ENCODE data around the gene ABCC11. TPM values are rescaled to one million over a fixed set of nuclear protein-coding genes. Genes with fewer than 3 reads are reported as not detected.

Gene ABCC11
- total RNA-seq, 2 experiments from 2014 or later = 0.19 TPM; not detected in 1

- H3K4me3 Mint-ChIP-seq = no peak overlapping the region
- no peak for DNase-seq
- H3K4me1 Mint-ChIP-seq = no peaks in the 10 kb centered on the region
- peaks cover 14% of the 10 kb centered on the region for H3K27me3 Mint-ChIP-seq
- ATAC-seq = no peak
- no peaks in the 10 kb centered on the region for H3K36me3 Mint-ChIP-seq
- H3K9me3 Mint-ChIP-seq (ENCODE audit: low read depth) = no peaks in the 10 kb centered on the region
- CTCF ChIA-PET = no interaction called here
- H3K27ac Mint-ChIP-seq = no peak overlapping the region
Observed at GRCh38 chr16:48210747-48211146, 36.6 kb downstream of the ABCC11 start.

- Mint-ChIP-seq H3K27ac (no peak overlapping the region), H3K4me3 (no peak overlapping the region), H3K27me3 (peaks cover 21% of the 10 kb centered on the region), H3K9me3 (ENCODE audit: low read depth) (no peaks in the 10 kb centered on the region), H3K4me1 (no peaks in the 10 kb centered on the region), H3K36me3 (no peaks in the 10 kb centered on the region)
- no peak for ATAC-seq
- CTCF ChIA-PET = interaction anchor here (1.4 kb wide), 1 partner anchor 26 kb away, joined by 3 read pairs; no protein-coding TSS in a partner anchor
- no peak for DNase-seq
Observed at GRCh38 chr16:48206594-48207242, 40.6 kb downstream of the ABCC11 start.

GRCh38 chr16:48204825-48205151, 42.6 kb downstream of the ABCC11 start:
- H3K36me3 Mint-ChIP-seq = no peaks in the 10 kb centered on the region
- no peaks in the 10 kb centered on the region for H3K4me1 Mint-ChIP-seq
- H3K9me3 Mint-ChIP-seq (ENCODE audit: low read depth) = no peaks in the 10 kb centered on the region
- CTCF ChIA-PET = no interaction called here
- no peak overlapping the region for H3K27ac Mint-ChIP-seq
- ATAC-seq (no peak), DNase-seq (no peak)
- no peak overlapping the region for H3K4me3 Mint-ChIP-seq
- peaks cover 28% of the 10 kb centered on the region for H3K27me3 Mint-ChIP-seq

- no peak for ATAC-seq
- H3K36me3 Mint-ChIP-seq = no peaks in the 10 kb centered on the region
- CTCF ChIA-PET = no interaction called here
- H3K4me3 Mint-ChIP-seq = no peak overlapping the region
- no peaks in the 10 kb centered on the region for H3K9me3 Mint-ChIP-seq (ENCODE audit: low read depth)
- no peak for DNase-seq
- peaks cover 28% of the 10 kb centered on the region for H3K27me3 Mint-ChIP-seq
- no peak overlapping the region for H3K27ac Mint-ChIP-seq
- no peaks in the 10 kb centered on the region for H3K4me1 Mint-ChIP-seq
Observed at GRCh38 chr16:48203974-48204824, 43.1 kb downstream of the ABCC11 start.

- Mint-ChIP-seq H3K4me1 (no peaks in the 10 kb centered on the region), H3K36me3 (no peaks in the 10 kb centered on the region), H3K27ac (no peak overlapping the region), H3K4me3 (no peak overlapping the region), H3K9me3 (ENCODE audit: low read depth) (no peaks in the 10 kb centered on the region), H3K27me3 (peaks cover 27% of the 10 kb centered on the region)
- CTCF ChIA-PET = no interaction called here
- DNase-seq (no peak), ATAC-seq (no peak)
Observed at GRCh38 chr16:48201515-48202201, 45.7 kb downstream of the ABCC11 start.

GRCh38 chr16:48197294-48197693, 50.0 kb downstream of the ABCC11 start:
- Mint-ChIP-seq H3K27me3 (peaks cover 21% of the 10 kb centered on the region), H3K4me1 (no peaks in the 10 kb centered on the region), H3K9me3 (ENCODE audit: low read depth) (no peaks in the 10 kb centered on the region), H3K4me3 (no peak overlapping the region), H3K27ac (no peak overlapping the region), H3K36me3 (no peaks in the 10 kb centered on the region)
- CTCF ChIA-PET = no interaction called here
- no peak for DNase-seq
- ATAC-seq = no peak

GRCh38 chr16:48194828-48195556, 52.3 kb downstream of the ABCC11 start:
- no peak for DNase-seq
- H3K9me3 Mint-ChIP-seq (ENCODE audit: low read depth) = no peaks in the 10 kb centered on the region
- CTCF ChIA-PET = no interaction called here

GRCh38 chr16:48193846-48194245, 53.5 kb downstream of the ABCC11 start:
- Mint-ChIP-seq H3K36me3 (no peaks in the 10 kb centered on the region), H3K4me3 (no peak overlapping the region), H3K27ac (no peak overlapping the region), H3K27me3 (peaks cover 8% of the 10 kb centered on the region), H3K9me3 (ENCODE audit: low read depth) (no peaks in the 10 kb centered on the region), H3K4me1 (peaks cover 8% of the 10 kb centered on the region)
- CTCF ChIA-PET = no interaction called here
- DNase-seq = no peak
- ATAC-seq = no peak

More at GRCh38 chr16:48194828-48195556, 52.3 kb downstream of the ABCC11 start:
- no peak for ATAC-seq
- Mint-ChIP-seq H3K4me3 (no peak overlapping the region), H3K36me3 (no peaks in the 10 kb centered on the region), H3K27me3 (peaks cover 11% of the 10 kb centered on the region), H3K4me1 (peaks cover under 1% of the 10 kb centered on the region), H3K27ac (no peak overlapping the region)

GRCh38 chr16:48188449-48189102, 58.8 kb downstream of the ABCC11 start:
- ATAC-seq (peak; percentile 27), DNase-seq (no peak)
- no peaks in the 10 kb centered on the region for H3K9me3 Mint-ChIP-seq (ENCODE audit: low read depth)
- H3K27me3 Mint-ChIP-seq = peaks cover 7% of the 10 kb centered on the region
- H3K27ac Mint-ChIP-seq = peak overlapping the region; percentile 52
- H3K4me3 Mint-ChIP-seq = no peak overlapping the region
- H3K4me1 Mint-ChIP-seq = peaks cover 18% of the 10 kb centered on the region
- H3K36me3 Mint-ChIP-seq = no peaks in the 10 kb centered on the region
- CTCF ChIA-PET = interaction anchor here (1.6 to 2.9 kb wide), 3 partner anchors 15 to 433 kb away, joined by 3 to 8 read pairs (median 4); no protein-coding TSS in a partner anchor

- H3K9me3 Mint-ChIP-seq (ENCODE audit: low read depth) = no peaks in the 10 kb centered on the region
- no peak overlapping the region for H3K4me3 Mint-ChIP-seq
- no peak overlapping the region for H3K27ac Mint-ChIP-seq
- peaks cover 7% of the 10 kb centered on the region for H3K27me3 Mint-ChIP-seq
- peaks cover 18% of the 10 kb centered on the region for H3K4me1 Mint-ChIP-seq
- DNase-seq = no peak
- ATAC-seq = no peak
- H3K36me3 Mint-ChIP-seq = no peaks in the 10 kb centered on the region
- CTCF ChIA-PET = interaction anchor here (1.6 to 2.9 kb wide), 3 partner anchors 14 to 434 kb away, joined by 3 to 8 read pairs (median 4); no protein-coding TSS in a partner anchor
Observed at GRCh38 chr16:48187779-48188178, 59.6 kb downstream of the ABCC11 start.

GRCh38 chr16:48184681-48185080, 62.7 kb downstream of the ABCC11 start:
- Mint-ChIP-seq H3K27me3 (peaks cover 7% of the 10 kb centered on the region), H3K4me3 (no peak overlapping the region), H3K4me1 (peaks cover 15% of the 10 kb centered on the region), H3K36me3 (no peaks in the 10 kb centered on the region), H3K27ac (no peak overlapping the region), H3K9me3 (ENCODE audit: low read depth) (no peaks in the 10 kb centered on the region)
- ATAC-seq = no peak
- no peak for DNase-seq
- CTCF ChIA-PET = no interaction called here

GRCh38 chr16:48182979-48183537, 64.3 kb downstream of the ABCC11 start:
- Mint-ChIP-seq H3K9me3 (ENCODE audit: low read depth) (no peaks in the 10 kb centered on the region), H3K27me3 (peaks cover 7% of the 10 kb centered on the region), H3K4me3 (no peak overlapping the region), H3K27ac (no peak overlapping the region), H3K4me1 (peaks cover 2% of the 10 kb centered on the region), H3K36me3 (no peaks in the 10 kb centered on the region)
- CTCF ChIA-PET = interaction anchor here (0.9 to 1.4 kb wide), 2 partner anchors 440 to 1041 kb away, joined by 3 to 4 read pairs; no protein-coding TSS in a partner anchor
- ATAC-seq (no peak), DNase-seq (no peak)
